Natural killer cell (primary cell): ENCODE results near the gene LYPD6. TPM values are rescaled to one million over a fixed set of nuclear protein-coding genes. Genes with fewer than 3 reads are reported as not detected.

ENCODE experiments used
- ATAC-seq, 3 donors: fragments of 150-1000 bp in 2 of 3; fragments of 200-7000 bp in 1 of 3; cut with Tn5 transposase; 1 replicate in 1 of 3; 2 replicates in 2 of 3; pipeline ENCODE4 v1.10.0; 2021; ENCODE audit warnings: mild to moderate bottlenecking in 2 of 3, moderate library complexity in 2 of 3
- DNase-seq, 2 donors: peaks; one replicate each; pipeline versions ENCODE4 v3.0.0 to v3.0.0-alpha.2; 2013 to 2021; ENCODE audit warnings: mixed read lengths in 1 of 2
- H3K27ac ChIP-seq: one replicate; pipeline ENCODE4 v1.5.1; 2013; ENCODE audit warnings: mild to moderate bottlenecking, low read length
- H3K27me3 ChIP-seq: one replicate; pipeline ENCODE4 v1.6.1; 2013; ENCODE audit warnings: low read length; ENCODE audit not compliant: control insufficient read depth, insufficient read depth
- H3K36me3 ChIP-seq: one replicate; pipeline ENCODE4 v1.6.1; 2013; ENCODE audit warnings: low read length; ENCODE audit not compliant: control insufficient read depth, insufficient read depth
- H3K4me1 ChIP-seq: one replicate; pipeline ENCODE4 v1.6.1; 2013; ENCODE audit warnings: low read length; ENCODE audit not compliant: control insufficient read depth, insufficient read depth
- H3K4me3 ChIP-seq: one replicate; pipeline ENCODE4 v1.5.1; 2013; ENCODE audit warnings: low read length
- H3K9me3 ChIP-seq: one replicate; pipeline ENCODE4 v1.6.1; 2013; ENCODE audit warnings: low read length; ENCODE audit not compliant: control insufficient read depth, insufficient read depth
- H3K27ac Mint-ChIP-seq, 2 donors: one replicate each; pipeline ENCODE4 v1.8.0; 2022; ENCODE audit warnings: mild to moderate bottlenecking in 2 of 2, mixed read lengths in 2 of 2, moderate library complexity in 1 of 2
- H3K27me3 Mint-ChIP-seq, 2 donors: one replicate each; pipeline ENCODE4 v1.8.0; 2022; ENCODE audit warnings: low read depth in 2 of 2, mixed read lengths in 2 of 2
- H3K36me3 Mint-ChIP-seq: one replicate; pipeline ENCODE4 v1.8.0; 2022; ENCODE audit warnings: mixed read lengths
- H3K4me1 Mint-ChIP-seq, 2 donors: one replicate each; pipeline ENCODE4 v1.8.0; 2022; ENCODE audit warnings: mixed read lengths in 2 of 2
- H3K4me3 Mint-ChIP-seq: one replicate; pipeline ENCODE4 v1.8.0; 2022; ENCODE audit warnings: mild to moderate bottlenecking, moderate library complexity, mixed read lengths
- H3K9me3 Mint-ChIP-seq, 2 donors: one replicate each; pipeline ENCODE4 v1.8.0; 2022; ENCODE audit warnings: mixed read lengths in 2 of 2
- CTCF ChIP-seq: fragments of 200-600 bp; IDR thresholded peaks from one replicate; pipeline ENCODE4 v1.8.0; 2022; ENCODE audit warnings: antibody characterized with exemption
- WGBS: methylation state at CpG from one replicate; pipeline ENCODE4 v1.1.7; 2013; ENCODE audit warnings: missing lambda C conversion rate; ENCODE audit not compliant: insufficient coverage; 5-methylcytosine and 5-hydroxymethylcytosine counted together
- intact Hi-C: fragments of 100-400 bp; cut with micrococcal nuclease; formaldehyde crosslinking; loops from one replicate; pipeline ENCODE4 v1.14.2; 2022
- total RNA-seq, 4 donors: library from RNA; stranded (reverse); fragments of 120-200 nt in 1 of 4; gene quantifications; one replicate each; pipeline versions ENCODE4 v1.2.3 to v1.2.4, GENCODE V29; 2013 to 2022

LYPD6 gene
- total RNA-seq, 3 donors from 2014 or later (not counting 1 experiment from before 2014, with no cell fraction given), result not detected

GRCh38 chr2:149430743-149431736 lies 100.7 kb downstream of the LYPD6 start:
- H3K4me3 ChIP-seq, result no peak overlapping the region
- H3K4me3 Mint-ChIP-seq, result no peak overlapping the region
- no peaks in the 10 kb centered on the region for H3K4me1 ChIP-seq
- intact Hi-C loops, result no loop called here
- H3K27me3 Mint-ChIP-seq, result no peaks in the 10 kb centered on the region
- H3K4me1 Mint-ChIP-seq, result no peaks in the 10 kb centered on the region
- H3K27ac ChIP-seq, result no peak overlapping the region
- H3K9me3 ChIP-seq, result no peaks in the 10 kb centered on the region
- no peaks in the 10 kb centered on the region for H3K36me3 ChIP-seq
- H3K27ac Mint-ChIP-seq, result no peak overlapping the region
- no peaks in the 10 kb centered on the region for H3K9me3 Mint-ChIP-seq
- DNase-seq (no peak), ATAC-seq (no peak)
- 83% methylated on average over 5 of the region's 6 CpGs for WGBS
- no peaks in the 10 kb centered on the region for H3K27me3 ChIP-seq
- H3K36me3 Mint-ChIP-seq, result no peaks in the 10 kb centered on the region
- TF ChIP-seq CTCF, result no peak

- no peak overlapping the region for H3K4me3 ChIP-seq
- H3K9me3 Mint-ChIP-seq, result no peaks in the 10 kb centered on the region
- no peaks in the 10 kb centered on the region for H3K27me3 ChIP-seq
- TF ChIP-seq CTCF, result no peak
- no peaks in the 10 kb centered on the region for H3K36me3 ChIP-seq
- DNase-seq (no peak), ATAC-seq (no peak)
- no peaks in the 10 kb centered on the region for H3K9me3 ChIP-seq
- no peak overlapping the region for H3K4me3 Mint-ChIP-seq
- WGBS, result 66% methylated on average over 3 of the region's 3 CpGs
- no peaks in the 10 kb centered on the region for H3K4me1 Mint-ChIP-seq
- H3K36me3 Mint-ChIP-seq, result no peaks in the 10 kb centered on the region
- intact Hi-C loops, result no loop called here
- no peaks in the 10 kb centered on the region for H3K4me1 ChIP-seq
- H3K27ac ChIP-seq, result no peak overlapping the region
- no peaks in the 10 kb centered on the region for H3K27me3 Mint-ChIP-seq
- H3K27ac Mint-ChIP-seq, result no peak overlapping the region
These were observed 108.1 kb downstream of the LYPD6 start for GRCh38 chr2:149438330-149438960.

- intact Hi-C loops, result no loop called here
- peaks cover 0 to 2% of the 10 kb centered on the region in 2 donors for H3K9me3 Mint-ChIP-seq
- no peaks in the 10 kb centered on the region for H3K36me3 Mint-ChIP-seq
- no peaks in the 10 kb centered on the region for H3K4me1 ChIP-seq
- H3K27me3 Mint-ChIP-seq, result no peaks in the 10 kb centered on the region
- no peaks in the 10 kb centered on the region for H3K4me1 Mint-ChIP-seq
- no peak for DNase-seq
- H3K4me3 ChIP-seq, result no peak overlapping the region
- no peaks in the 10 kb centered on the region for H3K36me3 ChIP-seq
- ATAC-seq, result no peak
- H3K27ac Mint-ChIP-seq, result no peak overlapping the region
- no peak overlapping the region for H3K27ac ChIP-seq
- 93% methylated on average over 3 of the region's 3 CpGs for WGBS
- no peak overlapping the region for H3K4me3 Mint-ChIP-seq
- H3K27me3 ChIP-seq, result no peaks in the 10 kb centered on the region
- no peaks in the 10 kb centered on the region for H3K9me3 ChIP-seq
- TF ChIP-seq CTCF, result no peak
These were observed 110.9 kb downstream of the LYPD6 start for GRCh38 chr2:149441255-149441654.
